Renal cortex interstitium (tissue), 15 donors: ENCODE data around the gene SYAP1. TPM values are rescaled to one million over a fixed set of nuclear protein-coding genes. Genes with fewer than 3 reads are reported as not detected.

Experiments used
- DNase-seq, 11 donors: peaks; one replicate each; pipeline ENCODE4 v3.0.0-alpha.2; 2013; ENCODE audit warnings: low read depth in 9 of 11, low spot score in 4 of 11; ENCODE audit errors: extremely low read depth in 1 of 11
- long read RNA-seq, 16 experiments: transcript quantifications; one replicate each; lab custom pipeline, GENCODE V29; 2026
- polyA plus RNA-seq, 3 donors: library from polyadenylated mRNA; unstranded; fragments of 120-200 nt; gene quantifications; one replicate each; pipeline ENCODE4 v1.2.1, GENCODE V29; 2013; ENCODE audit not compliant: insufficient read length in 3 of 3

Gene SYAP1
- polyA plus RNA-seq: 10 to 100 TPM; 29.2 to 43.5 (median 39.5) TPM
- long read RNA-seq, donor 1, full-length matches to known transcripts: 11 of 11 reads
- long read RNA-seq, donor 1, partial matches to known transcripts: 0 of 11 reads
- long read RNA-seq, donor 1, other reads (novel, unspliced or antisense): 0 of 11 reads
- long read RNA-seq, donor 2, full-length matches to known transcripts: 15 of 25 reads
- long read RNA-seq, donor 2, partial matches to known transcripts: 10 of 25 reads
- long read RNA-seq, donor 2, other reads (novel, unspliced or antisense): 0 of 25 reads
- long read RNA-seq, donor 3, full-length matches to known transcripts: 17 of 28 reads
- long read RNA-seq, donor 3, partial matches to known transcripts: 11 of 28 reads
- long read RNA-seq, donor 3, other reads (novel, unspliced or antisense): 0 of 28 reads
- long read RNA-seq, donor 4, full-length matches to known transcripts: 6 of 6 reads
- long read RNA-seq, donor 4, partial matches to known transcripts: 0 of 6 reads
- long read RNA-seq, donor 4, other reads (novel, unspliced or antisense): 0 of 6 reads
- long read RNA-seq, donor 5, full-length matches to known transcripts: 35 of 66 reads
- long read RNA-seq, donor 5, partial matches to known transcripts: 31 of 66 reads
- long read RNA-seq, donor 5, other reads (novel, unspliced or antisense): 0 of 66 reads
- long read RNA-seq, donor 6, full-length matches to known transcripts: 15 of 15 reads
- long read RNA-seq, donor 6, partial matches to known transcripts: 0 of 15 reads
- long read RNA-seq, donor 6, other reads (novel, unspliced or antisense): 0 of 15 reads
- long read RNA-seq, donor 7, full-length matches to known transcripts: 22 of 22 reads
- long read RNA-seq, donor 7, partial matches to known transcripts: 0 of 22 reads
- long read RNA-seq, donor 7, other reads (novel, unspliced or antisense): 0 of 22 reads
- long read RNA-seq, donor 8, full-length matches to known transcripts: 24 of 30 reads
- long read RNA-seq, donor 8, partial matches to known transcripts: 6 of 30 reads
- long read RNA-seq, donor 8, other reads (novel, unspliced or antisense): 0 of 30 reads
- long read RNA-seq, donor 9, full-length matches to known transcripts: 11 of 11 reads
- long read RNA-seq, donor 9, partial matches to known transcripts: 0 of 11 reads
- long read RNA-seq, donor 9, other reads (novel, unspliced or antisense): 0 of 11 reads
- long read RNA-seq, donor 10, full-length matches to known transcripts: 13 of 23 reads
- long read RNA-seq, donor 10, partial matches to known transcripts: 10 of 23 reads
- long read RNA-seq, donor 10, other reads (novel, unspliced or antisense): 0 of 23 reads
- long read RNA-seq, donor 11, full-length matches to known transcripts: 5 of 5 reads
- long read RNA-seq, donor 11, partial matches to known transcripts: 0 of 5 reads
- long read RNA-seq, donor 11, other reads (novel, unspliced or antisense): 0 of 5 reads
- long read RNA-seq, donor 12, full-length matches to known transcripts: 2 of 2 reads
- long read RNA-seq, donor 12, partial matches to known transcripts: 0 of 2 reads
- long read RNA-seq, donor 12, other reads (novel, unspliced or antisense): 0 of 2 reads
- long read RNA-seq, donor 13, full-length matches to known transcripts: 36 of 62 reads
- long read RNA-seq, donor 13, partial matches to known transcripts: 26 of 62 reads
- long read RNA-seq, donor 13, other reads (novel, unspliced or antisense): 0 of 62 reads
- long read RNA-seq, donor 14, full-length matches to known transcripts: 10 of 10 reads
- long read RNA-seq, donor 14, partial matches to known transcripts: 0 of 10 reads
- long read RNA-seq, donor 14, other reads (novel, unspliced or antisense): 0 of 10 reads
- long read RNA-seq, donor 15, full-length matches to known transcripts: 9 of 9 reads
- long read RNA-seq, donor 15, partial matches to known transcripts: 0 of 9 reads
- long read RNA-seq, donor 15, other reads (novel, unspliced or antisense): 0 of 9 reads
- long read RNA-seq, donor 16, full-length matches to known transcripts: 42 of 42 reads
- long read RNA-seq, donor 16, partial matches to known transcripts: 0 of 42 reads
- long read RNA-seq, donor 16, other reads (novel, unspliced or antisense): 0 of 42 reads

GRCh38 chrX:16719334-16720084 is at the start of gene SYAP1:
Gene SYAP1, plus strand, starts transcription at chrX:16719612. Its CDS starts 113 bp downstream, at chrX:16719725.
- DNase-seq: peak; percentile 87 to 98 (median 92)

GRCh38 chrX:16671005-16671404 is 48.4 kb upstream of the SYAP1 start:
- peak in 7 of 11 donors; percentile 8 to 36 (median 20) for DNase-seq

GRCh38 chrX:16678689-16679088 is 40.7 kb upstream of the SYAP1 start:
- no peak for DNase-seq

- DNase-seq: no peak
Measured at GRCh38 chrX:16683007-16683664, 36.3 kb upstream of the SYAP1 start.

GRCh38 chrX:16687514-16687913 is 31.9 kb upstream of the SYAP1 start:
- DNase-seq: no peak

GRCh38 chrX:16695079-16695676 is 24.2 kb upstream of the SYAP1 start:
- DNase-seq: peak in 3 of 11 donors; percentile 16 to 37 (median 33)

- DNase-seq: no peak
Measured at GRCh38 chrX:16696956-16697355, 22.5 kb upstream of the SYAP1 start.

GRCh38 chrX:16699389-16699788 is 20.0 kb upstream of the SYAP1 start:
- DNase-seq: no peak

- no peak for DNase-seq
Measured at GRCh38 chrX:16700734-16701133, 18.7 kb upstream of the SYAP1 start.

- no peak for DNase-seq
Measured at GRCh38 chrX:16702700-16703599, 16.5 kb upstream of the SYAP1 start.

- DNase-seq: no peak
Measured at GRCh38 chrX:16705370-16705769, 14.0 kb upstream of the SYAP1 start.

- DNase-seq: no peak
Measured at GRCh38 chrX:16708016-16708415, 11.4 kb upstream of the SYAP1 start.

GRCh38 chrX:16711219-16711811 is 8.1 kb upstream of the SYAP1 start:
- no peak for DNase-seq

- peak in 1 of 11 donors; percentile 11 for DNase-seq
Measured at GRCh38 chrX:16711893-16712547, 7.4 kb upstream of the SYAP1 start.
